ENCODE measurements around the gene FAM169A.
"Not testable (repeated sequence)": the region's sequence is repeated elsewhere in the genome, so short reads cannot be mapped to it uniquely, and the experiment has no call there.

FAM169A gene

GRCh38 chr5:74865256-74865803, 857 bp downstream of the FAM169A start:
- H3K27me3 ChIP-seq (ENCODE audit: insufficient read depth, low read length): no peaks in the 10 kb centered on the region
- peak overlapping the region; percentile 98 for H3K27ac ChIP-seq (ENCODE audit: low read depth, low read length)
- peaks cover 55% of the 10 kb centered on the region for H3K4me1 ChIP-seq (ENCODE audit: insufficient read depth, low read length)
- H3K4me3 ChIP-seq (ENCODE audit: low read length): peak overlapping the region; percentile 91
- peak overlapping the region; percentile 90 for H3K9ac ChIP-seq (ENCODE audit: low read depth, low read length)
- no peaks in the 10 kb centered on the region for H3K9me3 ChIP-seq (ENCODE audit: insufficient read depth, low read depth, low read length)
- H3K36me3 ChIP-seq (ENCODE audit: insufficient read depth, low read length): no peaks in the 10 kb centered on the region
- WGBS: under 1% methylated on average over 23 of the region's 23 CpGs

- peak overlapping the region; percentile 90 for H3K9ac ChIP-seq (ENCODE audit: low read depth, low read length)
- H3K4me3 ChIP-seq (ENCODE audit: low read length): peak overlapping the region; percentile 91
- peak overlapping the region; percentile 98; the same call in 1 of the 2 replicates for H3K27ac ChIP-seq (ENCODE audit: low read depth, low read length)
Measured at GRCh38 chr5:74864823-74865222, 1.4 kb downstream of the FAM169A start.

GRCh38 chr5:74863726-74864125, 2.5 kb downstream of the FAM169A start:
- no peak overlapping the region for H3K9ac ChIP-seq (ENCODE audit: low read depth, low read length)
- no peaks in the 10 kb centered on the region for H3K27me3 ChIP-seq (ENCODE audit: insufficient read depth, low read length)
- WGBS: 100% methylated on average over 1 of the region's 2 CpGs
- no peaks in the 10 kb centered on the region for H3K9me3 ChIP-seq (ENCODE audit: insufficient read depth, low read depth, low read length)
- H3K27ac ChIP-seq (ENCODE audit: low read depth, low read length): no peak overlapping the region
- H3K4me3 ChIP-seq (ENCODE audit: low read length): peak overlapping the region; percentile 91
- no peaks in the 10 kb centered on the region for H3K36me3 ChIP-seq (ENCODE audit: insufficient read depth, low read length)
- H3K4me1 ChIP-seq (ENCODE audit: insufficient read depth, low read length): peaks cover 48% of the 10 kb centered on the region

More at GRCh38 chr5:74864823-74865222, 1.4 kb downstream of the FAM169A start:
- Histone ChIP-seq H3K9me3 (ENCODE audit: insufficient read depth, low read depth, low read length) (no peaks in the 10 kb centered on the region), H3K27me3 (ENCODE audit: insufficient read depth, low read length) (no peaks in the 10 kb centered on the region), H3K4me1 (ENCODE audit: insufficient read depth, low read length) (peaks cover 55% of the 10 kb centered on the region), H3K36me3 (ENCODE audit: insufficient read depth, low read length) (no peaks in the 10 kb centered on the region)
- WGBS: 11% methylated on average over 8 of the region's 8 CpGs

DNA sequence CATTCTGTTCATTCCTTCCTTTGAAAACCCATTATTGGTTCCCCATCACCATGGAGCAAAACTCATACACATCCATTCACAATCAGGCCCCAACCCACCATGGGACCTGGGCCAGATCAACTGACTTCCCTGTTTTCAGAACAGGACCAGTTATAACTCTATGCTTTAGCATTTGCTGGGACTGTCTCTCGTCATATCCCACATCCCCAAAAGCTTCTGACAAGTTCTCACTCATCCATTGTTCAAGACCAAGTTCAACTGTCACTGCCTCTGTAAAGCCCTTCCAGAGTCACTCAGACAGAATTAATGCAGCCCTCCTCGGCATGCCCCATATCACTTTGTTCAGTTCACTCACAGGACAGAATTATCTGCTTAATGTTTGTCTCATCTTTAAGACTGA, 4.0 kb downstream of the FAM169A start:
- Histone ChIP-seq H3K36me3 (ENCODE audit: insufficient read depth, low read length) (no peaks in the 10 kb centered on the region), H3K27ac (ENCODE audit: low read depth, low read length) (no peak overlapping the region), H3K9me3 (ENCODE audit: insufficient read depth, low read depth, low read length) (no peaks in the 10 kb centered on the region), H3K9ac (ENCODE audit: low read depth, low read length) (no peak overlapping the region), H3K4me1 (ENCODE audit: insufficient read depth, low read length) (peaks cover 33% of the 10 kb centered on the region), H3K27me3 (ENCODE audit: insufficient read depth, low read length) (no peaks in the 10 kb centered on the region), H3K4me3 (ENCODE audit: low read length) (0 out of 2 replicates have a peak overlapping the region, but pooled peaks have one; percentile 91)
- WGBS: 88% methylated on average over 2 of the region's 2 CpGs

DNA sequence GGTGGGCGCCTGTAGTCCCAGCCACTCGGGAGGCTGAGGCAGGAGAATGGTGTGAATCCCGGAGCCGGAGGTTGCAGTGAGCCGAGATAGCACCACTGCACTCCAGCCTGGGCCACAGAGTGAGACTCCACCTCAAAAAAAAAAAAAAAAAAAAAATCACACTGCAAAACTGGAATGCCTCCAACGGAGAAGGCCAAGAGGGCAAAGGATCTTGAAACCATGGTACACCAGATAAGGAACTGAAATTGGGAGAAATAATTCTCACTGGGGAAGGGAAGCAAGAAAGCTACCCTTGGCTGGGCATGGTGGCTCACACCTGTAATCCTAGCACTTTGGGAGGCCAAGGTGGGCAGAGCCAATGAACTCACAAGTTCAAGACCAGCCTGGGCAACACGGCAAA, 9.2 kb downstream of the FAM169A start:
- H3K4me1 ChIP-seq (ENCODE audit: insufficient read depth, low read length); H3K9ac ChIP-seq (ENCODE audit: low read depth, low read length); H3K27ac ChIP-seq (ENCODE audit: low read depth, low read length); H3K27me3 ChIP-seq (ENCODE audit: insufficient read depth, low read length); H3K9me3 ChIP-seq (ENCODE audit: insufficient read depth, low read depth, low read length); H3K4me3 ChIP-seq (ENCODE audit: low read length): not testable (repeated sequence)
- WGBS: 98% methylated on average over 7 of the region's 7 CpGs
- peaks cover 14% of the 10 kb centered on the region for H3K36me3 ChIP-seq (ENCODE audit: insufficient read depth, low read length)

DNA sequence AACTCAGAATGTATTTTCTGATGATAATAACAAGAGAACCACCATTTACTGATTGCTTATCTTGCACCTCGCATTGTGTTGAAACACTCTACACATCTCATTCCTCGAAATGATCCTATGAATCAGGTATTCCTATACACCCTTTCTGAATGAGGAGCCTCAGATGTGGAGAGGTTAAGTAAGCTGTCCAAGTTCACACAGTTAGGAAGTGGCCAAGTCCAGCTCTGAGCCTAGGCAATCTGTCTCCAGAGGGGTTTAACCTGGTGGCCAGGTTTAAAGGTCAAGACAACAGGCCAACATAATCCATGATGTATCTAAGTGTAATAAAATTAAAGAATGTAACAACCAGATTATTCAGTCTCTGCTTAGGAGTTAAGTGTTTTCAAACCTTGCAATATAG, 12.9 kb downstream of the FAM169A start:
- Histone ChIP-seq H3K27me3 (ENCODE audit: insufficient read depth, low read length) (no peaks in the 10 kb centered on the region), H3K36me3 (ENCODE audit: insufficient read depth, low read length) (peaks cover 14% of the 10 kb centered on the region), H3K9ac (ENCODE audit: low read depth, low read length) (no peak overlapping the region), H3K27ac (ENCODE audit: low read depth, low read length) (no peak overlapping the region), H3K9me3 (ENCODE audit: insufficient read depth, low read depth, low read length) (no peaks in the 10 kb centered on the region), H3K4me3 (ENCODE audit: low read length) (no peak overlapping the region), H3K4me1 (ENCODE audit: insufficient read depth, low read length) (peaks cover 28% of the 10 kb centered on the region)
- 95% methylated on average over 2 of the region's 2 CpGs for WGBS

GRCh38 chr5:74851684-74852353, 14.4 kb downstream of the FAM169A start:
- Histone ChIP-seq H3K9ac (ENCODE audit: low read depth, low read length) (no peak overlapping the region), H3K9me3 (ENCODE audit: insufficient read depth, low read depth, low read length) (no peaks in the 10 kb centered on the region), H3K4me3 (ENCODE audit: low read length) (no peak overlapping the region), H3K4me1 (ENCODE audit: insufficient read depth, low read length) (peaks cover 29% of the 10 kb centered on the region), H3K27ac (ENCODE audit: low read depth, low read length) (peak overlapping the region; percentile 42), H3K36me3 (ENCODE audit: insufficient read depth, low read length) (peaks cover 14% of the 10 kb centered on the region), H3K27me3 (ENCODE audit: insufficient read depth, low read length) (no peaks in the 10 kb centered on the region)
- WGBS: 90% methylated on average over 3 of the region's 4 CpGs

GRCh38 chr5:74850789-74851425, 15.3 kb downstream of the FAM169A start:
- H3K9me3 ChIP-seq (ENCODE audit: insufficient read depth, low read depth, low read length): no peaks in the 10 kb centered on the region
- H3K27ac ChIP-seq (ENCODE audit: low read depth, low read length): no peak overlapping the region
- no peak overlapping the region for H3K9ac ChIP-seq (ENCODE audit: low read depth, low read length)
- no peaks in the 10 kb centered on the region for H3K27me3 ChIP-seq (ENCODE audit: insufficient read depth, low read length)
- peaks cover 36% of the 10 kb centered on the region for H3K4me1 ChIP-seq (ENCODE audit: insufficient read depth, low read length)
- H3K4me3 ChIP-seq (ENCODE audit: low read length): no peak overlapping the region
- peaks cover 7% of the 10 kb centered on the region; the same call in 1 of the 2 replicates for H3K36me3 ChIP-seq (ENCODE audit: insufficient read depth, low read length)
- WGBS: 90% methylated on average over 4 of the region's 4 CpGs

- no peak overlapping the region for H3K9ac ChIP-seq (ENCODE audit: low read depth, low read length)
- 97% methylated on average over 8 of the region's 8 CpGs for WGBS
- H3K4me1 ChIP-seq (ENCODE audit: insufficient read depth, low read length): peaks cover 37% of the 10 kb centered on the region
- H3K27ac ChIP-seq (ENCODE audit: low read depth, low read length): no peak overlapping the region
- H3K4me3 ChIP-seq (ENCODE audit: low read length): no peak overlapping the region
- H3K9me3 ChIP-seq (ENCODE audit: insufficient read depth, low read depth, low read length): no peaks in the 10 kb centered on the region
- no peaks in the 10 kb centered on the region for H3K27me3 ChIP-seq (ENCODE audit: insufficient read depth, low read length)
- no peaks in the 10 kb centered on the region for H3K36me3 ChIP-seq (ENCODE audit: insufficient read depth, low read length)
Measured at GRCh38 chr5:74850030-74850429, 16.2 kb downstream of the FAM169A start.

GRCh38 chr5:74848553-74849025, 17.6 kb downstream of the FAM169A start:
- no peaks in the 10 kb centered on the region for H3K36me3 ChIP-seq (ENCODE audit: insufficient read depth, low read length)
- no peak overlapping the region for H3K4me3 ChIP-seq (ENCODE audit: low read length)
- H3K27me3 ChIP-seq (ENCODE audit: insufficient read depth, low read length): no peaks in the 10 kb centered on the region
- H3K9ac ChIP-seq (ENCODE audit: low read depth, low read length): no peak overlapping the region
- WGBS: 95% methylated on average over 3 of the region's 3 CpGs
- H3K9me3 ChIP-seq (ENCODE audit: insufficient read depth, low read depth, low read length): no peaks in the 10 kb centered on the region
- H3K4me1 ChIP-seq (ENCODE audit: insufficient read depth, low read length): peaks cover 49% of the 10 kb centered on the region
- H3K27ac ChIP-seq (ENCODE audit: low read depth, low read length): no peak overlapping the region

GRCh38 chr5:74839229-74839628, 27.0 kb downstream of the FAM169A start:
- Histone ChIP-seq H3K9me3 (ENCODE audit: insufficient read depth, low read depth, low read length) (no peaks in the 10 kb centered on the region), H3K27ac (ENCODE audit: low read depth, low read length) (no peak overlapping the region), H3K9ac (ENCODE audit: low read depth, low read length) (no peak overlapping the region), H3K4me3 (ENCODE audit: low read length) (no peak overlapping the region), H3K36me3 (ENCODE audit: insufficient read depth, low read length) (peaks cover 58% of the 10 kb centered on the region), H3K27me3 (ENCODE audit: insufficient read depth, low read length) (no peaks in the 10 kb centered on the region), H3K4me1 (ENCODE audit: insufficient read depth, low read length) (peaks cover 24% of the 10 kb centered on the region)
- 97% methylated on average over 6 of the region's 6 CpGs for WGBS
